GM18526 (cell line): Measurements from ENCODE around the gene TRAP1.

Source experiments
- POLR2A ChIP-seq: IDR thresholded peaks from 3 replicates; pipeline ENCODE4 v1.6.1; 2011; ENCODE audit not compliant: insufficient read length; ENCODE audit errors: extremely low read depth

Gene TRAP1

DNA sequence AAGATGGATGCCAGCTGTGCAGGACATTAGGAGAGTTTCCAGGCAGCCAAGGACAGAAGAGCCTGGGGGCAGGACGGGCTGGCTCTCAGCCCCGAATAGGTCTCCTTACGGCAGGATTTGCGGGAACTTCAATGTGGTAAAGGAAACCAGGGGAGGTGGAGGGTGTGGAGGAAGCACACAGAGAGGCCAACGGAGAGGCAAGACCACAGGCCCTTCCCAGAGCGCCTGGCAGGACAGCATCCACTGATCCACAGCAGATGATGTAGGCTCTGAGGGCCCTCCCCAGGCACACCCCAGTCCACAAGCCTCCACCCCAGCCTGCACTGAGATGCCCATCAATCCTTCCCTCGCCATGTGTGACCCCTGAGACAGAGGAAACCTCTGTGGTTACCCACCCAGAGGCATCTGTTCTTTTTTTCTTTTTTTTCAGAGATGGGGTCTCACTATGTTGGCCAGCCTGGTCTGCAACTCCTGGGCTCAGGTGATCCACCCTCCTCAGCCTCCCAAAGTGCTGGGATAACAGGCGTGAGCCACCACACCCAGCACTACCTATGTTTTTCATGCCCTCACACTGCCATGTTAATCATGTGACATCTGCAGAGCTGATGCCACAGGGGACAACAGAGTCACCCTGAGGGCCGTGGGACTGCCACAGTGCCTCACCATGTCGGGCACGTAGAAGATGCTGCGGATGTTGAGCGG is 43.5 kb downstream of the TRAP1 start:
- no peak for TF ChIP-seq POLR2A

DNA sequence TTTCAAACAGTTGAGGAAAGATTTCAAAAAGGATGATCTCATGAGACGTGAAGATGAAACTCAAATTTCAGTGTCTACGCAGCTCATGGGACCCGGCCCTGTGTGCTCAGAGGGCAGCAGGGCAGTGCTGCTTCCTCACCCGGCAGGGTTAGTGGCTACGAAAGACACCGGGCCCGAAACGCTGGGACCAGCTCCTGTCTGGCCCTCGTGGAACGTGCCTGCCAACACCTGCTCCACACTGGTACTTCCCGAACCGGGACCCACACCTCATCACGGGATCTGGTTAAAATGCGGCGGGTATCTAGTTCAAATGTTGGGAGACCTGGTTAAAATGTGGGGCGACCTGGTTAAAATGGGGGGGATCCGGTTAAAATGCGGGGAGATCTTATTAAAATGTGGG is 44.1 kb downstream of the TRAP1 start:
- no peak for TF ChIP-seq POLR2A

DNA sequence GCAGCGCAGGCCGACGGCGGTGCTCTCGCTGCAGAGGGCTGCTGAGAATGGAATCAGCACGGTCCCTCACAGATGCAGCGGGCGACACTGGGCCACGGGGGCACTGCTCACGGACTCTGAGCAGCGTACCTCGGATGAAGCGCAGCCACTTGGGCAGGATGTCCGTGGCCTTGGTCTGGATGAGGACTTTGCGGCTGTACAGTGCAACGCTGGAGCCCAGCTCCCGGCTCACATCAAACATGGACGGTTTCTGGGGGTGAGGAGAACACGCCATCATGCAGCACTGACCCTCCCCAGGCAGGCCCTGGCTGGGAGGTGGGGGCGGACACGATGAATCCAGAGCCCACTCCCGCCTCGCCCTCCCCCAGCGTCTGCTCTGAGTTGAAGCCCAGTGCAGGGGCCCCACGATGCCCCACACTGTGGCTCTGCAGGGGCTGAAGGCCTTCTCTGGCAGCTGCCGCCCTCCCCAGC is 44.7 kb downstream of the TRAP1 start:
- TF ChIP-seq POLR2A = no peak

DNA sequence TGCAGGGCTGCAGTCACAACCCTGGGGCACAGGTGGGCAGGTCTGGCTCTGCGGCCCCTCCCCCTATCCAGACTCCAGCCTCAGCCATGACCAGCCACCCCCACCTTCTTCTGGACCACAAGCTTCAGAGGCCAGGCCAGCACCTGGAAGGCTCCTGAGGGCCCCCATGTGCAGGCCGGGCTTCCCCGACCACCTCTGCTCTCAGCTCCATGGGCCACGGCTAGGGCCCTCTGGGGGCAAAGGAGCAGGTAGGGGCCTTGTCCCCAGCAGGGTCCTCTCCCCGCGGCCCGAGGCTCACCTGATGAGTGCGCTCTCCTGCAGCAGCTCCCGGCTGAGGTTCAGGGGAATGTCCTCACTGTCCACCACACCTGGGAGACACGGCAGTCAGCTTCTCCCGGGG is 45.9 kb downstream of the TRAP1 start:
- no peak for TF ChIP-seq POLR2A

DNA sequence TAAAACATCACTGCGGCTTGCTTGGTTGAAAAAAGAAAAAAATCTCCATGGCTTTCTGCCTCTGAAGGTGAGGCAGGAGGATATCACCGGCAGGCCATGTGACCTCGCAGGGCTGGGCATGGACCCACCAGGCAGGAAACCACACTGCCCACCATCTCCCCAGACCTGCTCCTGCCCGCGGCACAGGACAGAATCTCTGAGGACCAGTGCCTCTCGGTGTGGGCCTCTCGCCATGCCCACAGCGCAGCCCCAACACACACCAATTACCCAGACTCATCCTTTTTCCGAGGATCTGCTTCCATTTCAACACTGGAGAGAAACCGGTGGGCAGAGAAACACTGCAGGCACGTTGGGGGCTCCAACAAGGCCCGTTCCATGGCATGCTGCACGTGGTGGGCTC is 46.6 kb downstream of the TRAP1 start:
- TF ChIP-seq POLR2A = no peak

DNA sequence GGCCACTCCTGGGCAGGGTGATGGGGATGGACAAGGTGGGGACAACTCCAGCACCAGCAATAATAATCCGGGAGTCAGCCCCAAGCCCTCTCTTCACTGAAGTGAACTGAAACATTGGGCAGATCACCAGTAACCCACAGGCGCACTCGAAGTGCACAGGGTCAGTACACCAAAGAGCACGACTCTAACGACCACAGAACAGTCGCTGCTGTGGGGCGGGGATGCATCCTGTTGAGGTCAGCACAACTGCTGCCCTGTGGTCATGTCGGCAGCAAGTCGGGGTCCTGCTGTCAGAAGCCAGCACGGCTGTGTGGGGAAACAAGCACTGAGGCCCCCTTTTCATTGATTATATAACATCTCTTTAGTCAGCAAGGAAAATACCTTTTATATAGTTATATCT is 48.2 kb downstream of the TRAP1 start:
- TF ChIP-seq POLR2A = no peak

DNA sequence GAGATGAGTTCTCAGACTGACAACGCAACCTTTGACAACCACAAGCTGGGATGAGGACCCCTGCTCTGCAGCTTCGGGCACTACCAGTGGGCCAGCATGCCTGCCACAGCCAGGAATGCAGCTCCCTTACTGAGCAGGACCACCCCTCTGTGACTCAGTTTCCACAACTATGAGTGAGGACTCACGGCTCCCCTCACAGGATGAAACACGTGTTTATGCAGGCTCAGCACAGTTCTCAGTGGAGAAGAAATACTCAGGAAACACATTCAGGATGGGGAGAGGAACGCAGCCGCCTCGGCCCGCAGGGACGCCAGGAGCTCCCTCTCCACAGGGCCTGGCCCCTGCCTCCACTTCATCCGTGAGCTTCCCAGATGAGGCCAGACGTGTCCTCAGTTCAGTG is 48.7 kb downstream of the TRAP1 start:
- TF ChIP-seq POLR2A = no peak

DNA sequence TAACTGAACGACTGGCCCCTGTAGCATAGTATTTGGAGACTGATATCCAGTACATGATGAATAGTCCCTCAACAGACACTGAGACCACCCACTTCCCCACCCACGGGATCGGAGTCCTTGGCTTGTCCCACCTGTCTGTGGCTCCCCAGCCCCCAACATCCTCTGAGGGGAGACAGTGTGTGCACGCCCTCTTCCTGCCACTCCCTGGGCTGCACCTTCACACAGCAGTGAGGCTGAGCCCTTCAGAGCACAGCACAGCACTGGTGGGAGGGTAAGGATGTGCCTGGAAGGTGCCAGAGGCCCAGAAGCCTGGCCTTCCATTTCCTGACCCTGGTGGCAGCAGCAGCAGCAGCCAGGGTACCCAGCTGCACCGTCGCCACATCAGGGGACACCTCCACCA is 51.8 kb downstream of the TRAP1 start:
- TF ChIP-seq POLR2A = no peak

DNA sequence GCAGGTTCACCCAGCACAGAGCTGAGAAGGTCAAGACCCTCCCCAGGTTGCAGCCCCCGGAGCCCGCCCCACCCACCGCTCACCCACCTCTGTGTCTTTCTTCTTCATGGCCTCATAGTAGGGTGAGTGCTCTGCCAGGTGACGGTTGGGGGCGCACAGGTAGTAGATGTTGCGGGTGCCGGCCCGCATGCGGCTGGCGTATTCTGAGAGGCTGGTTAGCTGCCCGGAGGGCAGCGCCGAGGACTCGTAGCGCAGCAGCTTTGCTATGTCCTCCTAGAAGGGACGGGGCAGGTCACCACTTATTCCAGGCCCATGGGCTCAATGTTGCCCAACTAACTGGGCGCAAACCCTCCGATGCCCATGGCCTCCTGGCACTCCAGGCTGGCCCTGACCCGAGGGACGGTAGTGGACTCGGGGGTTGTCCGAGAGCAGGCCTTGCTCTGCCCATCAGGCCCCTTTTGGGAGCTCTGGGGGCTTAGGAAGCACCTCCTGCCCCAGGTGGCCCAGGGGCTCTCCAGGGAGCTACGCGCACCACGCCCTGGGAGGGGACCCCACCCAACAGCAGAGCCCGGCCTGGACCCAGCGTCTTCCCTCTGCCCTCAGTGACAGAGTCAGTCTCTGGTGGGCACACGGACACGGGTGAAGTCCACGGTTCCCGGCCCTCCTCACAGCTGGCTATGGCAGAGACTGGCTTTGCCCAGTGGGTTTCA is 53.0 kb downstream of the TRAP1 start:
- TF ChIP-seq POLR2A = no peak

DNA sequence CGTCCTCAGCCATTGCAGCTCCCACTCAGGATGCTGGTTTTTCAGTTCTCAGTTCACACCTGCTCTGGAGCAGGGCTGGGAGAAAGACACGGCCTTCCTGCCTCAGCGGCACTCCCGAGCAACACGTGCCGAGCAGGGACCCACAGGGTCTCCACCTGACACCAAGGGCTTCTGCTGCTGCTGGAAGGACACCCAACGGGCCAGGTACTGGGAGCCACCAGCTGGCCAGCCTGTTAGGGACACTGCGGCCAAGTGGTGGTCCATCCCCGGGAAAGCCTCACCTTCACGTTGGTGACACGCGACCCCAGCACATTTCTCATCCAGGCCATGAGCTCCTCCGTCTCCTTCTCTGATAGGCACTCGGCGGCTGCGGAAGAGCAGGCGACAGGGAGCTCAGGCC is 54.7 kb downstream of the TRAP1 start:
- no peak for TF ChIP-seq POLR2A

DNA sequence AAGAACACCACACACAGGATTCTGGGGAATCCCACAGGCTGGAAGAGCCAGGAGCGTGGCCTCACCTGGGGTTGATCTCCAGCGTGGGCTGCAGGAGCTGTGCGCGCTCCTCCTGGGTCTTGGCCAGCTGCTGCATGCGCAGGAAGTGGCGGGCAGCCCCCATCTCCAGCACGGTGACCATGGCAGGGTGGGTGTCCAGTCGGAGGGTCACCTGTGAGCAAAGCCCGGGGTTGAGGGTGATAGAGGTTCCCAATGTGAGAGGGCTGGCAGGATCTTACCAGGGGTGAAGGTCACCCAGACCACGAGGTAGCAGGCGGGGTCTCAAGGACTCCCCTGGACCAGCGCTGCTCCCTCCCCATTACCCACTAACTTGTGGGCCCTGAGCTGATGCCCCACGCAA is 55.4 kb downstream of the TRAP1 start:
- TF ChIP-seq POLR2A = no peak

DNA sequence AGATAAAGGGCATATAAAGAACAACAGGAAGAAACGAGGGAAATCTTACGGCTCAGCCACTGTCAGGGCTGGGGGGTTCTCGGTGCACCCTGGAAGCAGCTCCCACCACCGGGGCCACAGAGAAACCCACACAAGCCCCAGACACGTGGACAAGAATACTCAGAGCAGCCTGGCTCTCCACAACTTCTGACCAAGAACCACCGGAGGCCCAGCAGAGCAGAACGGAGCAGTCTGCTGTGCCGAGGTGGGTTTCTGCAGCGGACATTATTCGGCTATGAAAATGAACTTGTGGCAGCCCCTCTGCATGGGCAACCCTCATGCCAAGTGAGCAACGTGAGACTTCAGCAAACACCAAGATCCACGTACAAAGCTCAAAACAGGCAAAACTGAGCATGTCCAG is 56.0 kb downstream of the TRAP1 start:
- no peak for TF ChIP-seq POLR2A

DNA sequence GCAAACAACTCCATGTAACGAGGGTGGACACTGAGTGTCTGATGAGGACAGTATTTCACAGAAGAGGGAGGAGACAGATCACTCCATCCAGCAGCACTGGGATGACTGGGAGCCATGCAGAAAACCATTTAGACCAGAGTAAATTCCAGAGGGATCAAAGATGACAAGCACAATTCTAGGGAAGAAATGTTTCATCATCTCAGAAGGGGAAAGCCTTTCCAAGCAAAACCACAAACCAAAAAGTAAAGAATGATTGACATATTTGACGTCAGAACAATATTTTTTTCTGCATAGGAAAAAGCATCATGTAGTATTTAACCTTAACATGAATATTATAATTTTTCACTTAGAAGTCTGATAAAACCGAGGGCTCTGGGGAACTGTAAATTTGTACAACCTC is 58.1 kb downstream of the TRAP1 start:
- no peak for TF ChIP-seq POLR2A

DNA sequence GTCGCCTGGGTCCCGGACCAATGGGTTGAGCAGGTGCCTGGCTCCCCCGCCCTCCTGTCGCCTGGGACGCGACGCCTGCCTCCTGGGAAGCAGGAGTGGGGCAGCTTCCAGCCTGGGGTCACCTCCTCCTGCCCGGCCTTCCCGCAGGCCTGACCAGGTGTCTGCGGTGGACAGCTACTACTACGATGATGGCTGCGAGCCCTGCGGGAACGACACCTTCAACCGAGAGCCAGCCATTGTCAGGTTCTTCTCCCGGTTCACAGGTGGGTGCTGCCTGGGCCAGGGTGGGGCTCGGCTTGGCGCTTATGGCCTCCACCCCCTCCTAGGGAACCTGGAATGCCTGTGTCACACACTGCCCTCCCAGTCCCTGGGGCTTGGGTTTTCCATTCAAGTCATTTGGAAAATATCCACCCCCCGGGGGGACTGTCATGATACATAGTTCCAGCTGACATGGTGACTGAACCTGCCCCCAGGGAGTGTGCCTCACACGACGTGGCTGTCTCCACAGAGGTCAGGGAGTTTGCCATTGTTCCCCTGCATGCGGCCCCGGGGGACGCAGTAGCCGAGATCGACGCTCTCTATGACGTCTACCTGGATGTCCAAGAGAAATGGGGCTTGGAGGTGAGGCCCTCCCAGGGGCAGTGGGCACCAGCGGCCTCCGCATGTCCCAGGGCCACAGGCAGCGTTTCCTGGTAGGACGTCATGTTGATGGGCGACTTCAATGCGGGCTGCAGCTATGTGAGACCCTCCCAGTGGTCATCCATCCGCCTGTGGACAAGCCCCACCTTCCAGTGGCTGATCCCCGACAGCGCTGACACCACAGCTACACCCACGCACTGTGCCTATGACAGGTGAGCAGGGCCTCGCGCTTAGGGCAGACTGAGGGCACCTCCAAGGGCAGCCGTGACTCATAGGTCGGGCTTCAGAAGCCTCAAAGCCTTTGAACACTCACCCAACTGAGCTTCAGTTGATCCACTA is 60.5 kb downstream of the TRAP1 start:
- no peak for TF ChIP-seq POLR2A

DNA sequence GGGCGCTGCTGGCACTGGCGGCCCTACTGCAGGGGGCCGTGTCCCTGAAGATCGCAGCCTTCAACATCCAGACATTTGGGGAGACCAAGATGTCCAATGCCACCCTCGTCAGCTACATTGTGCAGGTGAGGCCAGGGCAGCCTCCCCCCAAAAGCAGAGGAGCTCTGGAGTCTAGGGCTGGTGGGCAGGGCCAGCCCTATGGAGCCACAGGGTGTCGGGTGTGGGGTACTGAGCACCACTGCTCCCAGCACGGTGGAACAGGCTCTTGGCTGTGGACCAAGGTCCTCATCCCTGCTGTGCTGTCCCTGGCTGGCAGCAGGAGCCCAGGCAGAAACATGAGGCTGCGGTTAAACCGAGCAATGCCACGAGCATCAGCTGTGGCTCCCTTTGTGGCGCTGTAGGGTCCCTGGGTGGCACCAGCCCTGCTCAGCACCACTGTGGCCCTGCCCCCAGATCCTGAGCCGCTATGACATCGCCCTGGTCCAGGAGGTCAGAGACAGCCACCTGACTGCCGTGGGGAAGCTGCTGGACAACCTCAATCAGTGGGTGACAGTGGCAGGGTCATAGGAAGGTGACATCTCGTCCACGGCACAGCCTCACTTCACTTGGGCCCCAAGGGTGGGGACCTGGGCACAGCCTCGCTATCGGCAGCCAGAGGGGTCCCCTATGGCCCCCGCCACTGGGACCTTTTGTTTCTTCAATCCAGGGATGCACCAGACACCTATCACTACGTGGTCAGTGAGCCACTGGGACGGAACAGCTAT is 61.7 kb downstream of the TRAP1 start:
- no peak for TF ChIP-seq POLR2A
